Cardiac muscle cell (in vitro differentiated cells and primary cell): Measurements from ENCODE around the gene MEPCE. TPM values are rescaled to one million over a fixed set of nuclear protein-coding genes. Genes with fewer than 3 reads are reported as not detected.

ENCODE experiments used
- DNase-seq, 2 donors: peaks; one replicate each; pipeline versions ENCODE4 v3.0.0 to v3.0.0-alpha.2; 2010 to 2017; ENCODE audit warnings: low read depth in 1 of 2, low spot score in 1 of 2
- H3K27ac ChIP-seq: fragments of 200-600 bp; sonication (generic); 2 replicates; pipeline ENCODE4 v1.5.1; 2016
- H3K27me3 ChIP-seq: fragments of 200-600 bp; sonication (generic); 2 replicates; pipeline ENCODE4 v1.6.0; 2016; ENCODE audit warnings: control low read depth
- H3K36me3 ChIP-seq: fragments of 200-600 bp; sonication (generic); 2 replicates; pipeline ENCODE4 v1.5.1; 2016; ENCODE audit warnings: control low read depth
- H3K4me1 ChIP-seq: fragments of 200-600 bp; sonication (generic); 2 replicates; pipeline ENCODE4 v1.8.1; 2017; ENCODE audit warnings: low read depth, mild to moderate bottlenecking, mixed run types
- H3K4me3 ChIP-seq: fragments of 200-600 bp; sonication (generic); 2 replicates; pipeline ENCODE4 v1.5.1; 2016; ENCODE audit warnings: mild to moderate bottlenecking
- H3K9me3 ChIP-seq: fragments of 200-600 bp; sonication (generic); 2 replicates; pipeline ENCODE4 v1.5.1; 2017; ENCODE audit warnings: low read depth, mild to moderate bottlenecking, control low read depth
- polyA plus RNA-seq: library from polyadenylated mRNA; unstranded; fragments of >200 nt; fragmentation: Nextera tagmentation; extraction: Ambion mirVana; gene quantifications from 2 replicates; pipeline ENCODE4 v1.2.1, GENCODE V29; 2016
- total RNA-seq: library from RNA; depleted of rRNA; stranded (reverse); fragments of >200 nt; gene quantifications from 2 replicates; pipeline ENCODE4 v1.2.3, GENCODE V29; 2016
- TF ChIP-seq, protein P1 (sequence below): IDR thresholded peaks from 2 replicates; pipeline ENCODE4 v1.5.1; 2012; ENCODE audit warnings: low read depth, mild to moderate bottlenecking, low read length

Gene MEPCE
- total and polyA plus RNA-seq, 2 experiments from 2014 or later = 21.5 to 41.7 TPM

DNA sequence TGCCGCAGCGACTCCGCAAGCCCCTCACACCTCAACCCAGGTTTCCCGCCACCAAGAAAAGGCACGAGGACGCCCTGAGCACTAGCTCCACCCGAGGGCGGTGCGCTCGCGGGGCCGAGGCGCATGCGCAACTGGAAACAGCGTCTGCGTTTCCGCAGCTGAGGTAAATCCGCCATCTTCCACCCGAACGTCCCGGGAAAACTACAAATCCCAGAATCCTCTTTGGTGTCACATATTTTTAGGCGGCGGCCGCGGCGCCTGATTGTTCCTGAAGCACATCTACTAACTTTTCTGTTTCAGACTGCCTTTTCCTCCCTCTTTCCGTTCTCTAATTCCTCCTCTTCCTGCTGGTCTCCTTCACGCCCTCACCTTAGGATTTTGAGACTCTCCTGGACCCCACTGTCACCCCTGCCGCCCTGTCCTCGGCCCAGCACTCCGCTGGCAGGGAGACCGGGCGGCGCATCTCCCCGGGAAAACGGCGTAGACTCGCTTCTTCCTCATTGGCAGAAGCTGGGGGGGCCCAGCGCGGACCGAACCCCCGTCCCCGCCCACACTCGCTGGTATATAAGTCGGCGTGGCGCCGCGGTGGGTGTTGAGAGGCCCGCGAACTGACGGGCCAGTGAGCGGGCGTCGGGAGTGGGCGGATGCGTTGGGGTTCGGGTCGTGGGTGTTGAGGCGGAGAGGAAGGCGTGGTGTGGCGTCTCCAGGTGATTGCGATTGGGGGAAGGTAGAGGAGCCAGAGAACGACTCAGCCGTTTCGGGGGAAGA is 1.2 kb upstream of the MEPCE start, which contains the start of gene ZCWPW1:
Gene ZCWPW1, minus strand, starts transcription at position 505 of the 768 bp plus-strand sequence. CDS start 8,054 bp downstream, outside the sequence.
- Histone ChIP-seq H3K4me3 (peak within 1 kb of the TSS; percentile 77), H3K9me3 (no peaks in the 10 kb centered on the region), H3K27ac (peak within 1 kb of the TSS; percentile 100), H3K27me3 (no peaks in the 10 kb centered on the region), H3K36me3 (no peaks in the 10 kb centered on the region), H3K4me1 (peaks cover 22% of the 10 kb centered on the region)
- DNase-seq = peak; percentile 94 to 98
- TF ChIP-seq, protein P1, sequence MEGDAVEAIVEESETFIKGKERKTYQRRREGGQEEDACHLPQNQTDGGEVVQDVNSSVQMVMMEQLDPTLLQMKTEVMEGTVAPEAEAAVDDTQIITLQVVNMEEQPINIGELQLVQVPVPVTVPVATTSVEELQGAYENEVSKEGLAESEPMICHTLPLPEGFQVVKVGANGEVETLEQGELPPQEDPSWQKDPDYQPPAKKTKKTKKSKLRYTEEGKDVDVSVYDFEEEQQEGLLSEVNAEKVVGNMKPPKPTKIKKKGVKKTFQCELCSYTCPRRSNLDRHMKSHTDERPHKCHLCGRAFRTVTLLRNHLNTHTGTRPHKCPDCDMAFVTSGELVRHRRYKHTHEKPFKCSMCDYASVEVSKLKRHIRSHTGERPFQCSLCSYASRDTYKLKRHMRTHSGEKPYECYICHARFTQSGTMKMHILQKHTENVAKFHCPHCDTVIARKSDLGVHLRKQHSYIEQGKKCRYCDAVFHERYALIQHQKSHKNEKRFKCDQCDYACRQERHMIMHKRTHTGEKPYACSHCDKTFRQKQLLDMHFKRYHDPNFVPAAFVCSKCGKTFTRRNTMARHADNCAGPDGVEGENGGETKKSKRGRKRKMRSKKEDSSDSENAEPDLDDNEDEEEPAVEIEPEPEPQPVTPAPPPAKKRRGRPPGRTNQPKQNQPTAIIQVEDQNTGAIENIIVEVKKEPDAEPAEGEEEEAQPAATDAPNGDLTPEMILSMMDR = no peak

DNA sequence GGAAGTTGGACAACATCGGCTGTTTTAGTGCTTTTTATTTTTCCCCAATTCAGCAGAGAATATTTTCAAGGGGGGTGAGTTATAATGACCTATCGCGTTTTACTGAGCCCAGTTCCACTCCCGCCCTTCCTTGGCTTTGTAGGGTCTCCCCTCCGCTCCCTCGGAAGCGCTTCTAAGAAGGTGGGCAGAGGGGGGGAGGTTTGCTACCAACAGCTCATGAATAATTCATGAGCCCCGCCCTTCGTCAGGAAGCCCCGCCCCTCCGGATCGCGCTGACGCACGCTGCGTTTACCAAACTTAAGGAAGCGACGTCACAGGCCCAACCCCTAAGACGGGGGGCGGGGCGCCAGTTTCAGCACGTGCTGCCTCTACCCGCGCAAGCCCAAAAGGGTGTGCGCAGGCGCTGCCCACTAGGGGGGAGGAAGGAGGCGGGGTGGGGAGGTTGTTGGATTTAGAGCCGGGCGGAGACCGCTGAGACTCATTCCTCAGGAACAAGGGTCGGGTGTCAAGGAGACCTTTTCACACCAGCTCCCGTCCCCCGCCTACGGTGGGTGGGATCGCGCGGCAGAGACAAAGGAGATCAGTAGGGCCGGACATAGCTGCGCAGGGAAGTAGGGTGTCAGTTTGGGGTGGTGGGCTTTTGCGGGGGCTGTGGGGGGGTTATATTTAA is 529 bp upstream of the MEPCE start:
- Histone ChIP-seq H3K36me3 (peaks cover 6% of the 10 kb centered on the region), H3K27me3 (no peaks in the 10 kb centered on the region), H3K9me3 (no peaks in the 10 kb centered on the region), H3K4me1 (peaks cover 22% of the 10 kb centered on the region), H3K4me3 (peak overlapping the region; percentile 77), H3K27ac (peak overlapping the region; percentile 100)
- peak; percentile 100 for DNase-seq
- TF ChIP-seq, protein P1 = no peak

DNA sequence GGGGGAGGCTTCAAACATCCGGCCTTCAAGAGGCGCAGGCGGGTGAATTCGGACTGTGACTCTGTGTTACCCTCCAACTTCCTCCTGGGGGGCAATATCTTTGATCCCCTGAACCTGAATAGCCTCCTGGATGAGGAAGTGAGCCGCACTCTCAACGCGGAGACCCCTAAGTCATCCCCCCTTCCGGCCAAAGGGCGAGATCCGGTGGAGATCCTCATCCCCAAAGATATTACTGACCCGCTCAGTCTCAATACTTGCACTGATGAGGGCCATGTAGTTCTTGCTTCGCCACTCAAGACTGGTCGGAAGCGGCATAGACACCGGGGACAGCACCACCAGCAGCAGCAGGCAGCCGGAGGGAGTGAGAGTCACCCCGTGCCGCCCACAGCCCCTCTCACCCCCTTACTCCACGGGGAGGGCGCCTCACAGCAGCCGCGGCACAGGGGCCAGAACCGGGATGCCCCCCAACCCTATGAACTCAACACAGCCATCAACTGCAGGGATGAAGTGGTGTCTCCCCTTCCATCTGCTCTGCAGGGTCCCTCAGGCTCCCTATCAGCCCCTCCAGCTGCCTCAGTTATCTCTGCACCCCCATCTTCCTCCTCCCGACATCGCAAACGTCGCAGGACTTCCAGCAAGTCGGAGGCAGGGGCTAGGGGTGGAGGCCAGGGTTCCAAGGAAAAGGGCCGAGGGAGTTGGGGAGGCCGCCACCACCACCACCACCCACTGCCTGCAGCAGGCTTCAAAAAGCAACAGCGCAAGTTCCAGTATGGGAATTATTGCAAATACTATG is 1.1 kb downstream of the MEPCE start:
- Histone ChIP-seq H3K9me3 (no peaks in the 10 kb centered on the region), H3K36me3 (peaks cover 9% of the 10 kb centered on the region), H3K27me3 (no peaks in the 10 kb centered on the region), H3K27ac (peak overlapping the region; percentile 100), H3K4me3 (peak overlapping the region; percentile 77), H3K4me1 (peaks cover 27% of the 10 kb centered on the region)
- DNase-seq = peak; percentile 30 to 38
- TF ChIP-seq, protein P1 = no peak

DNA sequence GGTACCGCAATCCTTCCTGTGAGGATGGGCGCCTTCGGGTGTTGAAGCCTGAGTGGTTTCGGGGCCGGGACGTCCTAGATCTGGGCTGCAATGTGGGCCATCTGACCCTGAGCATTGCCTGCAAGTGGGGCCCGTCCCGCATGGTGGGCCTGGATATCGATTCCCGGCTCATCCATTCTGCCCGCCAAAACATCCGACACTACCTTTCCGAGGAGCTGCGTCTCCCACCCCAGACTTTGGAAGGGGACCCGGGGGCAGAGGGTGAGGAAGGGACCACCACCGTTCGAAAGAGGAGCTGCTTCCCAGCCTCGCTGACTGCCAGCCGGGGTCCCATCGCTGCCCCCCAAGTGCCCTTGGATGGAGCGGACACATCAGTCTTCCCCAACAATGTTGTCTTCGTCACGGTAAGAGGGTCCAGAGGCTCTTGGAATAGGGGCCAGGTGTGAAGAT is 1.7 kb downstream of the MEPCE start:
- Histone ChIP-seq H3K4me3 (no peak overlapping the region), H3K27ac (peak overlapping the region; percentile 67), H3K9me3 (no peaks in the 10 kb centered on the region), H3K4me1 (peaks cover 27% of the 10 kb centered on the region), H3K36me3 (peaks cover 9% of the 10 kb centered on the region), H3K27me3 (no peaks in the 10 kb centered on the region)
- no peak for DNase-seq
- TF ChIP-seq, protein P1 = no peak

DNA sequence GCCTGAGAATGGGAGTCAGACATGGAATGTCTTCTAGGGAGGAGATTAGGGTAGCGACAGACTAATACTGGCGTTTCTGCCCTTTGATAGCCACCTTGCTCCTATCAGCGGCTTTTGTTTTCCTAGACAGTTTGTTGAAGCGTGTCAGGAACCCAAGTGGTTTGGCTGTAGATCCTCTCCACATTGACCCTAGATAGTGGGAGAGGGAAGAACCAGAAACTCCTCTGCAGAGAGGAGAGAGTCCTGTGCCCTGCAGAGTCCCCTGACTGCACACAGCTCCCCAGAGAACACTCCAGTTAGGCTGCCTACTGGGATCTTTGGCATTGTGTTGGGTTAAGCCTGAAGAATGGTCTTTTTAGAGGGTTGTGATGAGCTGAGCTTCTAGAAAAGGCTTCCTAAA is 2.4 kb downstream of the MEPCE start:
- no peak for DNase-seq
- H3K27me3 ChIP-seq = no peaks in the 10 kb centered on the region
- peaks cover 9% of the 10 kb centered on the region for H3K36me3 ChIP-seq
- H3K9me3 ChIP-seq = no peaks in the 10 kb centered on the region
- peaks cover 27% of the 10 kb centered on the region for H3K4me1 ChIP-seq
- peak overlapping the region; percentile 67 for H3K27ac ChIP-seq
- no peak overlapping the region for H3K4me3 ChIP-seq
- TF ChIP-seq, protein P1 = no peak
